HepG2 (cell line): ENCODE data around the gene DDX4. TPM values are rescaled to one million over a fixed set of nuclear protein-coding genes. Genes with fewer than 3 reads are reported as not detected.
"Not testable (repeated sequence)": the region's sequence is repeated elsewhere in the genome, so short reads cannot be mapped to it uniquely, and the experiment has no call there.

ENCODE experiments used
- ATAC-seq: fragments of 200-7000 bp; cut with Tn5 transposase; 3 replicates; pipeline ENCODE4 v1.9.1; 2020; ENCODE audit warnings: mild to moderate bottlenecking, moderate library complexity
- BruUV-seq: library from RNA; stranded (reverse); fragments of 400-500 nt; replicated peaks from 2 replicates; lab custom pipeline; 2021; lab: Mats Ljungman, UMichigan
- CTCF ChIA-PET: fragments of 300-600 bp; formaldehyde crosslinking; extraction: SDS; loops from one replicate; lab custom pipeline; 2021; ENCODE audit warnings: low total read pairs, inconsistent platforms, low intra/inter-chr PET ratio; lab: Yijun Ruan, JAX
- POLR2A ChIA-PET: fragments of 350-600 bp; sonication (Branson Sonifier 250); formaldehyde crosslinking; loops from one replicate; lab custom pipeline; 2020; ENCODE audit warnings: antibody characterized with exemption, inconsistent platforms; lab: Yijun Ruan, JAX
- DNase-seq: peaks from one replicate; pipeline ENCODE4 v3.0.0-alpha.2; 2015; ENCODE audit warnings: low spot score
- FAIRE-seq: peaks from 3 replicates; lab custom pipeline; 2011; peaks lifted over from hg19 to GRCh38; lab: Jason Lieb, UNC
- H2AFZ ChIP-seq: one replicate; pipeline ENCODE4 v1.6.1; 2011; ENCODE audit warnings: low read length, inconsistent platforms
- H3K27ac ChIP-seq: fragments of 300-600 bp; 3 replicates; pipeline ENCODE4 v1.8.0; 2011; ENCODE audit warnings: mixed run types, mild to moderate bottlenecking, mixed read lengths, low read length, inconsistent platforms; ENCODE audit not compliant: insufficient read depth; ENCODE audit errors: extremely low read length
- H3K27me3 ChIP-seq, 2 experiments: fragments of 200-600 bp in 1 of 2; 2 replicates in 1 of 2; 3 replicates in 1 of 2; pipeline versions ENCODE4 v1.6.0 to v1.8.0; 2011; ENCODE audit warnings: low read length in 2 of 2, mild to moderate bottlenecking in 2 of 2, moderate library complexity in 2 of 2, inconsistent platforms in 1 of 2; ENCODE audit not compliant: insufficient read depth in 2 of 2, control insufficient read depth in 1 of 2
- H3K36me3 ChIP-seq, 2 experiments: fragments of 200-600 bp in 1 of 2; replicated peaks in 1 of 2; 2 replicates in 1 of 2; 3 replicates in 1 of 2; pipeline versions ENCODE4 v1.5.1 to v1.8.0; 2011; ENCODE audit warnings: low read length in 2 of 2, inconsistent platforms in 1 of 2; ENCODE audit not compliant: insufficient read depth in 2 of 2, control insufficient read depth in 1 of 2
- H3K4me1 ChIP-seq: 2 replicates; pipeline ENCODE4 v1.5.1; 2012; ENCODE audit warnings: low read length, inconsistent platforms; ENCODE audit not compliant: insufficient read depth
- H3K4me2 ChIP-seq: 2 replicates; pipeline ENCODE4 v1.6.0; 2011; ENCODE audit warnings: low read depth, low read length, inconsistent platforms
- H3K4me3 ChIP-seq, 3 experiments: fragments of 200-600 bp in 1 of 3; sonication (generic), shearing (Covaris generic) in 1 of 3; replicated peaks in 1 of 3; 2 replicates each; pipeline ENCODE4 v1.5.1; 2011 to 2016; ENCODE audit warnings: low read length in 3 of 3, inconsistent platforms in 2 of 3, low read depth in 2 of 3, mild to moderate bottlenecking in 2 of 3, control low read depth in 1 of 3, mixed read lengths in 1 of 3; ENCODE audit not compliant: insufficient read depth in 1 of 3
- H3K79me2 ChIP-seq: one replicate; pipeline ENCODE4 v1.6.1; 2011; ENCODE audit warnings: low read length, inconsistent platforms; ENCODE audit not compliant: insufficient read depth
- H3K9ac ChIP-seq: 2 replicates; pipeline ENCODE4 v1.6.0; 2011; ENCODE audit warnings: mild to moderate bottlenecking, low read depth, low read length, inconsistent platforms; ENCODE audit not compliant: insufficient read depth
- H3K9me3 ChIP-seq: 2 replicates; pipeline ENCODE4 v1.5.1; 2012; ENCODE audit warnings: mild to moderate bottlenecking, low read length
- H4K20me1 ChIP-seq: 2 replicates; pipeline ENCODE4 v1.6.0; 2011; ENCODE audit warnings: inconsistent platforms, mild to moderate bottlenecking, low read length, moderate library complexity; ENCODE audit not compliant: insufficient read depth
- FOXJ3 ChIP-seq: sonication (generic); formaldehyde crosslinking; IDR thresholded peaks from 2 replicates; pipeline ENCODE4 v1.4.0; 2020; ENCODE audit warnings: missing genetic modification reagents, mild to moderate bottlenecking, borderline replicate concordance
- KLF13 ChIP-seq: sonication (generic); formaldehyde crosslinking; IDR thresholded peaks from 2 replicates; pipeline ENCODE4 v1.4.0; 2020; ENCODE audit warnings: mild to moderate bottlenecking, missing genetic modification reagents
- SNAI1 ChIP-seq: sonication (generic); formaldehyde crosslinking; IDR thresholded peaks from 2 replicates; pipeline ENCODE4 v1.5.0; 2020; ENCODE audit warnings: mild to moderate bottlenecking, missing genetic modification reagents, borderline replicate concordance
- ZBTB38 ChIP-seq: sonication (generic); formaldehyde crosslinking; IDR thresholded peaks from 2 replicates; pipeline ENCODE4 v1.5.1; 2020; ENCODE audit warnings: mild to moderate bottlenecking, missing genetic modification reagents
- ZNF746 ChIP-seq: sonication (generic); formaldehyde crosslinking; IDR thresholded peaks from 2 replicates; pipeline ENCODE4 v1.8.0; 2022; ENCODE audit warnings: mild to moderate bottlenecking, missing genetic modification reagents
- whole genome bisulfite sequencing: methylation state at CpG from one replicate; pipeline ENCODE4 v1.1.6; 2017; ENCODE audit warnings: low lambda C conversion rate; 5-methylcytosine and 5-hydroxymethylcytosine counted together
- in situ Hi-C: cut with HindIII; loops from 2 replicates; pipeline ENCODE4 v1.10.0; 2017; ENCODE audit warnings: low pct_unique_long_range_greater_than_20kb; ENCODE audit not compliant: extremely low pct_ligation_motif_present
- intact Hi-C: fragments of 100-400 bp; cut with micrococcal nuclease; formaldehyde crosslinking; loops from one replicate; pipeline ENCODE4 v1.10.0; 2022; ENCODE audit not compliant: unreplicated experiment
- polyA plus RNA-seq, 8 experiments: library from polyadenylated mRNA; depleted of rRNA in 3 of 8; stranded (reverse) in 7 of 8; unstranded in 1 of 8; fragments of >200 nt; fragmentation: Illumina TruSeq in 4 of 8; extraction: Trizol in 4 of 8; gene quantifications; 2 replicates each; pipeline versions ENCODE4 v1.2.1 to v1.2.3, GENCODE V29; 2011 to 2016; ENCODE audit warnings: low read depth in 4 of 8, missing spikeins in 1 of 8, mixed read lengths in 1 of 8; ENCODE audit not compliant: insufficient read depth in 1 of 8
- total RNA-seq, 5 experiments: library from RNA; depleted of rRNA; stranded (reverse); fragments of >200 nt; fragmentation: Illumina TruSeq; extraction: Trizol; gene quantifications; 2 replicates each; pipeline ENCODE4 v1.2.3, GENCODE V29; 2016; ENCODE audit warnings: low read depth in 1 of 5

DDX4 gene
- total and polyA plus RNA-seq, 2 of the 13 experiments (the other 11 are each of a cell fraction or from before 2014, with no cell fraction given), result 0.05 TPM; not detected in 1

DNA sequence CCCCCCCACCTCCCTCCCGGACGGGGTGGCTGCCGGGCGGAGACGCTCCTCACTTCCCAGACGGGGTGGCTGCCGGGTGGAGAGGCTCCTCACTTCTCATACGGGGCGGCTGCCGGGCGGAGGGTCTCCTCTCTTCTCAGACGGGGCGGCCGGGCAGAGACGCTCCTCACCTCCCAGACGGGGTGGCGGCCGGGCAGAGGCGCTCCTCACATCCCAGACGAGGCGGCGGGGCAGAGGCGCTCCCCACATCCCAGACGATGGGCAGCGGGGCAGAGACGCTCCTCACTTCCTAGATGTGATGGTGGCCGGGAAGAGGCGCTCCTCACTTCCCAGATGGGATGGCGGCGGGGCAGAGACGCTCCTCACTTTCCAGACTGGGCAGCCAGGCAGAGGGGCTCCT is 41.2 kb upstream of the DDX4 start:
- WGBS, result no CpG with 5 or more reads among the region's 31 CpGs
- CTCF ChIA-PET, H3K27ac ChIP-seq, ATAC-seq, FAIRE-seq, H3K36me3 ChIP-seq, H3K79me2 ChIP-seq, DNase-seq, intact Hi-C loops, H3K27me3 ChIP-seq, BruUV-seq, POLR2A ChIA-PET, H4K20me1 ChIP-seq, H3K9ac ChIP-seq, H3K9me3 ChIP-seq, H3K4me3 ChIP-seq, H2AFZ ChIP-seq, H3K4me2 ChIP-seq: not testable (repeated sequence)
- peaks cover 13% of the 10 kb centered on the region for H3K4me1 ChIP-seq
- in situ Hi-C loops, result loop anchor here (10.0 kb wide), 1 partner anchor 372 kb away; no protein-coding TSS in a partner anchor

DNA sequence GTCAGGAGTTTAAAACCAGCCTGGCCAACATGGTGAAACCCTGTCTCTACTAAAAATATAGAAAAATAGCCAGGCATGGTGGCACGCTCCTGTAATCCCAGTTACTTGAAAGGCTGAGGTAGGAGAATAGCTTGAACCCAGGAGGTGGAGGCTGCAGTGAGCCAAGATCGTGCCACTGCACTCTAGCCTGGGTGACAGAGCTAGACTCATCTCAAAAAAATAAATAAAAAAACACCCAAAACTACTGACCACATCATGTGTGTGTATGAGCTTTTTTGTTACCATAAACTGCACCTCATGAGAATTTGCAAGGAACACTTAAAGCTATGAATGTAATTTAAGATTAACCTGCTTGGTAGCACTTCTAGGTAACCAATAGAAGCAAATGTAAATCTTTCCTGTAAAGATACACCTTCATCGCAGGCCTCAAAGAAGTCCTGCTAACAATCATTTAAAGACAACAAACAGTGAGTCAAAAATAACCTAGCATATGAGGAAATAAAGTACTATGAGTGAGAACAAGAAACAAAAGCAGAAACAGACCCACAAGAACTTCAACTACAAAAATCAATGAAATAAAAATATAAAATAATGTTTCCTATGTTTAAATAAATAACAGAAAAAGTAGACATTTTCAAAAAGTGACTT is 38.7 kb upstream of the DDX4 start:
- Histone ChIP-seq H4K20me1 (no peaks in the 10 kb centered on the region), H3K4me1 (no peaks in the 10 kb centered on the region), H3K27ac (no peak overlapping the region), H2AFZ (no peak overlapping the region), H3K4me3 (no peak overlapping the region), H3K79me2 (no peaks in the 10 kb centered on the region), H3K9ac (no peak overlapping the region), H3K4me2 (no peak overlapping the region), H3K36me3 (peaks cover 0 to 5% of the 10 kb centered on the region in 2 experiments; a peak in 1 of 5 replicates), H3K9me3 (no peaks in the 10 kb centered on the region), H3K27me3 (no peaks in the 10 kb centered on the region)
- no peak for DNase-seq
- in situ Hi-C loops, result loop anchor here (10.0 kb wide), 1 partner anchor 374 kb away; no protein-coding TSS in a partner anchor
- no peak for ATAC-seq
- no peak for FAIRE-seq
- no TSS peak for BruUV-seq
- 97% methylated on average over 3 of the region's 3 CpGs for WGBS
- ChIA-PET POLR2A (no interaction called here), CTCF (no interaction called here)
- intact Hi-C loops, result no loop called here
- TF ChIP-seq ZNF746 (no peak), KLF13 (CRISPR knock-in tag) (no peak), SNAI1 (CRISPR knock-in tag) (no peak), FOXJ3 (CRISPR knock-in tag) (no peak), ZBTB38 (CRISPR knock-in tag) (no peak)
